WTC11 (cell line): ENCODE results near the gene ARSB. TPM values are rescaled to one million over a fixed set of nuclear protein-coding genes. Genes with fewer than 3 reads are reported as not detected.

ENCODE experiments used
- ATAC-seq: fragments of 200-7000 bp; cut with Tn5 transposase; 2 replicates; pipeline ENCODE4 v1.10.0; 2021; ENCODE audit warnings: mild to moderate bottlenecking, moderate library complexity
- CTCF ChIA-PET: fragments of 300-600 bp; sonication (Branson Sonifier 250); formaldehyde crosslinking; loops from one replicate; lab custom pipeline; 2021; ENCODE audit warnings: antibody characterized with exemption; lab: Charles Lee
- POLR2A ChIA-PET: fragments of 350-600 bp; sonication (Branson Sonifier 250); formaldehyde crosslinking; loops from one replicate; lab custom pipeline; 2021; ENCODE audit warnings: antibody characterized with exemption; lab: Charles Lee
- DNase-seq: peaks from one replicate; pipeline ENCODE4 v3.0.0; 2021; ENCODE audit warnings: low spot score
- H3K27ac Mint-ChIP-seq: 2 replicates; pipeline ENCODE4 v1.8.0; 2021; ENCODE audit warnings: mixed read lengths
- H3K27me3 Mint-ChIP-seq: 2 replicates; pipeline ENCODE4 v1.8.0; 2021; ENCODE audit warnings: low read depth, mild to moderate bottlenecking, moderate library complexity, mixed read lengths
- H3K36me3 Mint-ChIP-seq: 2 replicates; pipeline ENCODE4 v1.8.0; 2021; ENCODE audit warnings: mixed read lengths
- H3K4me1 Mint-ChIP-seq: 2 replicates; pipeline ENCODE4 v1.8.0; 2022; ENCODE audit warnings: mixed read lengths
- H3K4me3 Mint-ChIP-seq: 2 replicates; pipeline ENCODE4 v1.8.0; 2021; ENCODE audit warnings: mild to moderate bottlenecking, moderate library complexity, mixed read lengths
- H3K9me3 Mint-ChIP-seq: 2 replicates; pipeline ENCODE4 v1.8.0; 2021; ENCODE audit warnings: mixed read lengths
- ATF3 ChIP-seq: sonication (generic); formaldehyde crosslinking; conservative IDR thresholded peaks from 2 replicates; pipeline ENCODE4 v1.8.1; 2022; ENCODE audit warnings: mild to moderate bottlenecking, missing genetic modification reagents
- EMX1 ChIP-seq: fragments of 250-450 bp; sonication (Bioruptor Pico); IDR thresholded peaks from 2 replicates; pipeline ENCODE4 v1.8.0; 2021; ENCODE audit warnings: mild to moderate bottlenecking
- GABPB1 ChIP-seq: sonication (generic); formaldehyde crosslinking; IDR thresholded peaks from 2 replicates; pipeline ENCODE4 v1.8.1; 2023; ENCODE audit warnings: mild to moderate bottlenecking, missing genetic modification reagents
- GTF2I ChIP-seq: fragments of 250-450 bp; sonication (Bioruptor Pico); conservative IDR thresholded peaks from 2 replicates; pipeline ENCODE4 v1.4.0; 2021; ENCODE audit warnings: mild to moderate bottlenecking
- MXD4 ChIP-seq: fragments of 250-450 bp; sonication (Bioruptor Pico); IDR thresholded peaks from 2 replicates; pipeline ENCODE4 v1.8.0; 2021; ENCODE audit warnings: mild to moderate bottlenecking, moderate library complexity, borderline replicate concordance
- MYBL2 ChIP-seq: sonication (generic); formaldehyde crosslinking; IDR thresholded peaks from 2 replicates; pipeline ENCODE4 v1.8.1; 2023; ENCODE audit warnings: mild to moderate bottlenecking, moderate library complexity, missing genetic modification reagents
- NR2C2 ChIP-seq: sonication (generic); formaldehyde crosslinking; IDR thresholded peaks from 2 replicates; pipeline ENCODE4 v1.8.0; 2022; ENCODE audit warnings: mild to moderate bottlenecking, missing genetic modification reagents
- PREB ChIP-seq: sonication (generic); formaldehyde crosslinking; IDR thresholded peaks from 2 replicates; pipeline ENCODE4 v1.8.1; 2022; ENCODE audit warnings: mild to moderate bottlenecking, missing genetic modification reagents, moderate library complexity, borderline replicate concordance
- SMAD4 ChIP-seq: sonication (generic); formaldehyde crosslinking; IDR thresholded peaks from 2 replicates; pipeline ENCODE4 v1.8.0; 2022; ENCODE audit warnings: mild to moderate bottlenecking, missing genetic modification reagents
- TEAD4 ChIP-seq: sonication (generic); formaldehyde crosslinking; IDR thresholded peaks from 2 replicates; pipeline ENCODE4 v1.8.0; 2022; ENCODE audit warnings: mild to moderate bottlenecking, missing genetic modification reagents
- ZBTB21 ChIP-seq: sonication (generic); formaldehyde crosslinking; IDR thresholded peaks from 2 replicates; pipeline ENCODE4 v1.8.1; 2023; ENCODE audit warnings: mild to moderate bottlenecking, missing genetic modification reagents, borderline replicate concordance
- ZNF219 ChIP-seq: sonication (generic); formaldehyde crosslinking; IDR thresholded peaks from 2 replicates; pipeline ENCODE4 v1.8.0; 2023; ENCODE audit warnings: missing genetic modification reagents, mild to moderate bottlenecking, borderline replicate concordance
- ZNF281 ChIP-seq: sonication (generic); formaldehyde crosslinking; IDR thresholded peaks from 2 replicates; pipeline ENCODE4 v1.8.0; 2023; ENCODE audit warnings: mild to moderate bottlenecking, missing genetic modification reagents
- ZNF423 ChIP-seq: fragments of 250-450 bp; sonication (Bioruptor Pico); IDR thresholded peaks from 2 replicates; pipeline ENCODE4 v2.1.2; 2022; ENCODE audit warnings: mild to moderate bottlenecking, moderate library complexity
- ZNF671 ChIP-seq: fragments of 250-450 bp; sonication (Bioruptor Pico); IDR thresholded peaks from 2 replicates; pipeline ENCODE4 v1.8.0; 2021; ENCODE audit warnings: mild to moderate bottlenecking
- total RNA-seq: library from RNA; stranded (reverse); gene quantifications from 3 replicates; pipeline ENCODE4 v1.2.3, GENCODE V29; 2021
- TF ChIP-seq, protein P1 (sequence below): sonication (generic); formaldehyde crosslinking; IDR thresholded peaks from 2 replicates; pipeline ENCODE4 v1.8.1; 2023; ENCODE audit warnings: mild to moderate bottlenecking, missing genetic modification reagents
- TF ChIP-seq, protein P2 (sequence below): fragments of 250-450 bp; sonication (Bioruptor Pico); IDR thresholded peaks from 2 replicates; pipeline ENCODE4 v1.8.0; 2021; ENCODE audit warnings: mild to moderate bottlenecking
- TF ChIP-seq, protein P3 (sequence below): sonication (generic); formaldehyde crosslinking; IDR thresholded peaks from 2 replicates; pipeline ENCODE4 v1.8.1; 2023; ENCODE audit warnings: mild to moderate bottlenecking, moderate library complexity, missing genetic modification reagents
- TF ChIP-seq, protein P4 (sequence below): sonication (generic); formaldehyde crosslinking; IDR thresholded peaks from 2 replicates; pipeline ENCODE4 v1.8.1; 2023; ENCODE audit warnings: mild to moderate bottlenecking, missing genetic modification reagents, moderate library complexity
- TF ChIP-seq, protein P5 (sequence below): sonication (generic); formaldehyde crosslinking; IDR thresholded peaks from 2 replicates; pipeline ENCODE4 v1.8.0; 2022; ENCODE audit warnings: mild to moderate bottlenecking, missing genetic modification reagents

The ARSB gene
- total RNA-seq, 1 experiment from 2014 or later: 9.7 TPM

GRCh38 chr5:78915170-78915569 lies 69.9 kb downstream of the ARSB start:
- no peak overlapping the region for H3K27ac Mint-ChIP-seq

GRCh38 chr5:78912811-78913210 lies 72.3 kb downstream of the ARSB start:
- ATAC-seq (no peak), DNase-seq (no peak)
- no peaks in the 10 kb centered on the region for H3K27me3 Mint-ChIP-seq
- no peaks in the 10 kb centered on the region for H3K36me3 Mint-ChIP-seq
- no peaks in the 10 kb centered on the region for H3K9me3 Mint-ChIP-seq
- H3K4me1 Mint-ChIP-seq: peaks cover 27% of the 10 kb centered on the region
- POLR2A ChIA-PET: interaction anchor here (0.7 kb wide), 1 partner anchor 14 kb away, joined by 3 read pairs; no protein-coding TSS in a partner anchor
- no peak overlapping the region for H3K27ac Mint-ChIP-seq
- H3K4me3 Mint-ChIP-seq: no peak overlapping the region
- CTCF ChIA-PET: interaction anchor here (1.0 kb wide), 2 partner anchors 13 kb away, joined by 3 to 7 read pairs; no protein-coding TSS in a partner anchor
- TF ChIP-seq, protein P1, sequence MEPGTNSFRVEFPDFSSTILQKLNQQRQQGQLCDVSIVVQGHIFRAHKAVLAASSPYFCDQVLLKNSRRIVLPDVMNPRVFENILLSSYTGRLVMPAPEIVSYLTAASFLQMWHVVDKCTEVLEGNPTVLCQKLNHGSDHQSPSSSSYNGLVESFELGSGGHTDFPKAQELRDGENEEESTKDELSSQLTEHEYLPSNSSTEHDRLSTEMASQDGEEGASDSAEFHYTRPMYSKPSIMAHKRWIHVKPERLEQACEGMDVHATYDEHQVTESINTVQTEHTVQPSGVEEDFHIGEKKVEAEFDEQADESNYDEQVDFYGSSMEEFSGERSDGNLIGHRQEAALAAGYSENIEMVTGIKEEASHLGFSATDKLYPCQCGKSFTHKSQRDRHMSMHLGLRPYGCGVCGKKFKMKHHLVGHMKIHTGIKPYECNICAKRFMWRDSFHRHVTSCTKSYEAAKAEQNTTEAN: no peak
- no peak for TF ChIP-seq GTF2I (CRISPR knock-in tag)
- TF ChIP-seq EMX1 (CRISPR knock-in tag): no peak
- TF ChIP-seq ZNF423 (CRISPR knock-in tag): no peak
- TF ChIP-seq ZBTB21 (CRISPR knock-in tag): no peak
- TF ChIP-seq, protein P2, sequence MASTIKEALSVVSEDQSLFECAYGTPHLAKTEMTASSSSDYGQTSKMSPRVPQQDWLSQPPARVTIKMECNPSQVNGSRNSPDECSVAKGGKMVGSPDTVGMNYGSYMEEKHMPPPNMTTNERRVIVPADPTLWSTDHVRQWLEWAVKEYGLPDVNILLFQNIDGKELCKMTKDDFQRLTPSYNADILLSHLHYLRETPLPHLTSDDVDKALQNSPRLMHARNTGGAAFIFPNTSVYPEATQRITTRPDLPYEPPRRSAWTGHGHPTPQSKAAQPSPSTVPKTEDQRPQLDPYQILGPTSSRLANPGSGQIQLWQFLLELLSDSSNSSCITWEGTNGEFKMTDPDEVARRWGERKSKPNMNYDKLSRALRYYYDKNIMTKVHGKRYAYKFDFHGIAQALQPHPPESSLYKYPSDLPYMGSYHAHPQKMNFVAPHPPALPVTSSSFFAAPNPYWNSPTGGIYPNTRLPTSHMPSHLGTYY (CRISPR knock-in tag): no peak

More at GRCh38 chr5:78915170-78915569, 69.9 kb downstream of the ARSB start:
- TF ChIP-seq ZNF219 (no peak), PREB (CRISPR knock-in tag) (no peak), ZNF423 (CRISPR knock-in tag) (no peak), GABPB1 (CRISPR knock-in tag) (no peak), ZNF281 (CRISPR knock-in tag) (no peak), SMAD4 (CRISPR knock-in tag) (no peak), MXD4 (CRISPR knock-in tag) (no peak), TEAD4 (CRISPR knock-in tag) (no peak), NR2C2 (CRISPR knock-in tag) (no peak), ATF3 (no peak), GTF2I (CRISPR knock-in tag) (no peak), MYBL2 (CRISPR knock-in tag) (no peak), ZNF671 (no peak), ZBTB21 (CRISPR knock-in tag) (no peak)
- TF ChIP-seq, protein P3, sequence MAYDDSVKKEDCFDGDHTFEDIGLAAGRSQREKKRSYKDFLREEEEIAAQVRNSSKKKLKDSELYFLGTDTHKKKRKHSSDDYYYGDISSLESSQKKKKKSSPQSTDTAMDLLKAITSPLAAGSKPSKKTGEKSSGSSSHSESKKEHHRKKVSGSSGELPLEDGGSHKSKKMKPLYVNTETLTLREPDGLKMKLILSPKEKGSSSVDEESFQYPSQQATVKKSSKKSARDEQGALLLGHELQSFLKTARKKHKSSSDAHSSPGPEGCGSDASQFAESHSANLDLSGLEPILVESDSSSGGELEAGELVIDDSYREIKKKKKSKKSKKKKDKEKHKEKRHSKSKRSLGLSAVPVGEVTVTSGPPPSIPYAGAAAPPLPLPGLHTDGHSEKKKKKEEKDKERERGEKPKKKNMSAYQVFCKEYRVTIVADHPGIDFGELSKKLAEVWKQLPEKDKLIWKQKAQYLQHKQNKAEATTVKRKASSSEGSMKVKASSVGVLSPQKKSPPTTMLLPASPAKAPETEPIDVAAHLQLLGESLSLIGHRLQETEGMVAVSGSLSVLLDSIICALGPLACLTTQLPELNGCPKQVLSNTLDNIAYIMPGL (CRISPR knock-in tag): no peak
- TF ChIP-seq, protein P4, sequence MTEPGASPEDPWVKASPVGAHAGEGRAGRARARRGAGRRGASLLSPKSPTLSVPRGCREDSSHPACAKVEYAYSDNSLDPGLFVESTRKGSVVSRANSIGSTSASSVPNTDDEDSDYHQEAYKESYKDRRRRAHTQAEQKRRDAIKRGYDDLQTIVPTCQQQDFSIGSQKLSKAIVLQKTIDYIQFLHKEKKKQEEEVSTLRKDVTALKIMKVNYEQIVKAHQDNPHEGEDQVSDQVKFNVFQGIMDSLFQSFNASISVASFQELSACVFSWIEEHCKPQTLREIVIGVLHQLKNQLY (CRISPR knock-in tag): no peak
- TF ChIP-seq, protein P5, sequence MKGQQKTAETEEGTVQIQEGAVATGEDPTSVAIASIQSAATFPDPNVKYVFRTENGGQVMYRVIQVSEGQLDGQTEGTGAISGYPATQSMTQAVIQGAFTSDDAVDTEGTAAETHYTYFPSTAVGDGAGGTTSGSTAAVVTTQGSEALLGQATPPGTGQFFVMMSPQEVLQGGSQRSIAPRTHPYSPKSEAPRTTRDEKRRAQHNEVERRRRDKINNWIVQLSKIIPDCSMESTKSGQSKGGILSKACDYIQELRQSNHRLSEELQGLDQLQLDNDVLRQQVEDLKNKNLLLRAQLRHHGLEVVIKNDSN (CRISPR knock-in tag): no peak
- POLR2A ChIA-PET: no interaction called here
- no peak for DNase-seq
- no peak for ATAC-seq
- Mint-ChIP-seq H3K4me1 (peaks cover 12% of the 10 kb centered on the region; the same call in 1 of the 2 replicates), H3K4me3 (no peak overlapping the region), H3K27me3 (no peaks in the 10 kb centered on the region), H3K9me3 (no peaks in the 10 kb centered on the region), H3K36me3 (no peaks in the 10 kb centered on the region)
- CTCF ChIA-PET: interaction anchor here (1.1 kb wide), 1 partner anchor 30 kb away, joined by 3 read pairs; no protein-coding TSS in a partner anchor
